Measurements from ENCODE around the gene TMEM247.

TMEM247 gene

DNA sequence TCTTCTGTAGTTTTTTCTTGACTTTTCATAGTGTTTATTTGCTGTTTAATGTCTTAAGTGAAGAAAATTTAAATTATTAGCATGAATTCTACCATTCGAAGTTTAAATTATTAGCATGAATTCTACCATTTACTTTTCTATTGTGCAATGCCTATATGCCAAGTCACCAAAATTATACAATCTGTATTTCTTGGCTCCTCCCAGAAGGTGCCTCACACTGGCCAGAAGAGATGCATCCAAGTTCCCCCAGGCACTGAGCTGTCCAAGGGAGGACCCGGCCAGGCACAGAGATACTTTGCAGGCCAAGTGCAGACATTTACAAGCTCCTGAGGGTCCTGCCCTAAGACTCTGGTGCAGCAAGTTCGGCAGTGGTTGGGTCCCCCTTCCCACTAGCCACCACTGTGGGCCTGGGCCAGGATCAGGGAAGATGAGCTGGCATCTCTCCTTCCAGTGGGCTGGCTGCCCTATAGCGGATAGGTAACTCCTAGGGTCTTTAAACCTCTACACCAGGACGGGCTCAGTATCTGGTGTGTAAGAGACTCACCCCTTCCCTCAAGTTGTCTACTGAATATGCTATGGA is 31.3 kb downstream of the TMEM247 start:
- TF ChIP-seq, protein P1, sequence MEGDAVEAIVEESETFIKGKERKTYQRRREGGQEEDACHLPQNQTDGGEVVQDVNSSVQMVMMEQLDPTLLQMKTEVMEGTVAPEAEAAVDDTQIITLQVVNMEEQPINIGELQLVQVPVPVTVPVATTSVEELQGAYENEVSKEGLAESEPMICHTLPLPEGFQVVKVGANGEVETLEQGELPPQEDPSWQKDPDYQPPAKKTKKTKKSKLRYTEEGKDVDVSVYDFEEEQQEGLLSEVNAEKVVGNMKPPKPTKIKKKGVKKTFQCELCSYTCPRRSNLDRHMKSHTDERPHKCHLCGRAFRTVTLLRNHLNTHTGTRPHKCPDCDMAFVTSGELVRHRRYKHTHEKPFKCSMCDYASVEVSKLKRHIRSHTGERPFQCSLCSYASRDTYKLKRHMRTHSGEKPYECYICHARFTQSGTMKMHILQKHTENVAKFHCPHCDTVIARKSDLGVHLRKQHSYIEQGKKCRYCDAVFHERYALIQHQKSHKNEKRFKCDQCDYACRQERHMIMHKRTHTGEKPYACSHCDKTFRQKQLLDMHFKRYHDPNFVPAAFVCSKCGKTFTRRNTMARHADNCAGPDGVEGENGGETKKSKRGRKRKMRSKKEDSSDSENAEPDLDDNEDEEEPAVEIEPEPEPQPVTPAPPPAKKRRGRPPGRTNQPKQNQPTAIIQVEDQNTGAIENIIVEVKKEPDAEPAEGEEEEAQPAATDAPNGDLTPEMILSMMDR (IDR thresholded peaks at IDR 0.05; ENCODE audit: low read depth, low read length, missing control alignments): no peak
- in situ Hi-C loops (cut with HindIII; ENCODE audit: low sequenced_read_pairs): no loop called here
- H3K4me3 ChIP-seq (ENCODE audit: low read depth, low read length): no peak overlapping the region
- no peak for DNase-seq (ENCODE audit: low read depth)

DNA sequence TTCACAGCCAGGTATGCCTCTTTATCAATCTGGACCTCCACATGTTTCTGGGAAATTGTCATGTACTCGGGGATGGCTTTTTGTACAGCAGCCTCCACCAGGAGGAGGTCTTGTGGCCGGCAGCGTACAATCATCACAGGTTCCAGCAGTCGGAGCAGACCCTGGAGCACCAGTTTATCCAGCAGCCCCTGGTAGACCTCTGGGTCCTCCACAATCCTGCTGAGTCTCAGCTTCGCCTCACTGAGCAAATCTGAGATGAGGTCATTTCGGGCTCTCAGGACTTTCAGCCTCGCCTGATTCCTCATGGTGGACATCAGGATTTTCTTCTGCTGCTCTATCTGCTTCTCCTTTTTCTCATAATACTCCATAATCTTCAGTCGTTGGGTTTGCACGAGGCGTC is 32.8 kb downstream of the TMEM247 start:
- in situ Hi-C loops (cut with HindIII; ENCODE audit: low sequenced_read_pairs): no loop called here
- H3K4me3 ChIP-seq (ENCODE audit: low read depth, low read length): no peak overlapping the region
- no peak for DNase-seq (ENCODE audit: low read depth)
- TF ChIP-seq, protein P1 (IDR thresholded peaks at IDR 0.05; ENCODE audit: low read depth, low read length, missing control alignments): no peak

DNA sequence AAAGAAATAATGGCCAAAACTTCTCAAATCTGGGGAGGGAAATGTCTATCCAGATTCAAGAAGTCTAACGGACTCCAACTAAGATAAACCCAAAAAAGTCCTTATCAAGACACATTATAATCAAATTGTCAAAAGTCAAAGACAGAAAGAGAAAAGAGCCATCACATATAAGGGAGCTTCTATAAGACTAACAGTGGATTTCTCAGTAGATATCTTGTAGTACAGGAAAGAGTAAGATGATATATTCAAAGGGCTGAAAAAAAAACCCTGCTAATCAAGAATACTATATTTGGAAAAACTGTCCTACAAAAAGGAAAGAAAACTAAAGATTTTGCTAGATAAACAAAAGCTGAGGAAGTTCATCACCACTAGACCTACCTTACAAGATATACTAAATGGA is 35.4 kb downstream of the TMEM247 start:
- in situ Hi-C loops (cut with HindIII; ENCODE audit: low sequenced_read_pairs): no loop called here
- no peak for DNase-seq (ENCODE audit: low read depth)
- H3K4me3 ChIP-seq (ENCODE audit: low read depth, low read length): no peak overlapping the region
- TF ChIP-seq, protein P1 (IDR thresholded peaks at IDR 0.05; ENCODE audit: low read depth, low read length, missing control alignments): no peak

DNA sequence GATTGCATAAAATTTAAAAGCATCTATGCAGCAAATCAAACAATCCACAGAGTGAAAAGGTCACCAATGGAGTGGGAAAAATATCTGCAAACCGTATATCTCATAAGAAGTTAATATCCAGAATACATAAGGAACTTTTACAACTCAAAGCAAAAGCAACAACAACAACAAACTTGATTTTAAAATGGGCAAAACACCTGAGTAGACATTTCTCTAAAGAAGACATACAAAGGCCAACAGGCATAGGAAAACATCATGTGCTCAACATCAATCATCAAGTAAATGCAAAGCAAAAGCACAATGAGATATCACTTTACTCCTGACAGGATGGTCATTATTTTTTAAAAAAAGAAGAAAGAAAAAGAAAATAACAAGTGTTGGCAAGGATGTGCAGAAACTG is 38.1 kb downstream of the TMEM247 start:
- no peak overlapping the region for H3K4me3 ChIP-seq (ENCODE audit: low read depth, low read length)
- TF ChIP-seq, protein P1 (IDR thresholded peaks at IDR 0.05; ENCODE audit: low read depth, low read length, missing control alignments): no peak
- in situ Hi-C loops (cut with HindIII; ENCODE audit: low sequenced_read_pairs): no loop called here
- DNase-seq (ENCODE audit: low read depth): no peak

DNA sequence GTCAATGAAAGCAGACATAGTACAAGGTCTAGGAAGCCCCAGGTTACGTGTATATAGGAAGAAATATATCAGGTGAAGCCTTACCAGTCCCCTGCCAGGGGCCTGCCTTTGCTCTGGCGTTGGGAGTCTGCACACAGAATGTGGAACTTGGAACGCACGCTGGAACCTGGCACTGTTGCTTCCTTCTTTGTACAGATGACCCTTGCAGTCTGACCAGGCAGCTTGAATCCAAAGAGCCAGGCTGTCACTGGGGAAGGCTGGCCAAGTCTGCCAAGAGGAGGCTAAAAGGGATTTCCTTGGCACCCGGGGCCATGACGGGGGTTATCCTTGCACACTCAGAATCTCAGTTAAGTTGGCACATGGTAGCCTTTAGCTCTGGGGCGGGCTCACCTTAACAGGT is 39.5 kb downstream of the TMEM247 start:
- no peak overlapping the region for H3K4me3 ChIP-seq (ENCODE audit: low read depth, low read length)
- TF ChIP-seq, protein P1 (IDR thresholded peaks at IDR 0.05; ENCODE audit: low read depth, low read length, missing control alignments): no peak
- in situ Hi-C loops (cut with HindIII; ENCODE audit: low sequenced_read_pairs): no loop called here
- no peak for DNase-seq (ENCODE audit: low read depth)

DNA sequence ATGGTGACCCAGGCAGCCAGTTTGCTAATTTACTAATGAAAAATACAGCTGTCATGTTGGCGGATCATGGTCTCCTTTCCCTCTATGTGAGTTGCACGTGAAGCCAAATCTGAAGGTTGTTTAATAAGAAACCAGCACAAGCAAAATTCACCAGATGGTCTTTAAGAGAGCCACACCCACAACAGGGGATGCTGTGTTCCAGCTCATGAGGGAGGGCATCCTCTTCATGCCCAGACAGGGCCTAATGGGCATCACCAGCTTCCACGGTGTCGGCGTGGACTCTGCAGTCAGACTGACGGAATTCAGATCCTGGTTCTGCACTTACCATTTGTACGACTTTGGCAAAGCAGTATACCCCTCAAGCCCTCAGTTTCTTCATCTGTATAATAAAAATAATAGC is 39.9 kb downstream of the TMEM247 start:
- TF ChIP-seq, protein P1 (IDR thresholded peaks at IDR 0.05; ENCODE audit: low read depth, low read length, missing control alignments): no peak
- in situ Hi-C loops (cut with HindIII; ENCODE audit: low sequenced_read_pairs): no loop called here
- no peak for DNase-seq (ENCODE audit: low read depth)
- H3K4me3 ChIP-seq (ENCODE audit: low read depth, low read length): no peak overlapping the region

Measured in astrocyte of the cerebellum (primary cell).